DND-41 (cell line): ENCODE measurements around the gene MEGF11.

Experiments used
- CTCF ChIP-seq: IDR thresholded peaks from 2 replicates; pipeline ENCODE4 v1.5.1; 2012; ENCODE audit warnings: borderline replicate concordance, low read length, moderate library complexity, mild to moderate bottlenecking; ENCODE audit not compliant: poor library complexity, severe bottlenecking; ENCODE audit errors: extremely low read depth
- EZH2 ChIP-seq: IDR thresholded peaks from 3 replicates; pipeline ENCODE4 v1.6.1; 2012; ENCODE audit warnings: borderline replicate concordance, low read depth, mild to moderate bottlenecking, moderate library complexity, low read length, inconsistent platforms; ENCODE audit not compliant: severe bottlenecking

- no peak for TF ChIP-seq CTCF
- TF ChIP-seq EZH2, result no peak
Observed at GRCh38 chr15:65942436-65942835, 311.1 kb downstream of the MEGF11 start.
